Measurements from ENCODE around the gene NDUFA11.

GRCh38 chr19:5931251-5931650 lies 27.7 kb upstream of the NDUFA11 start:
- TF ChIP-seq CTCF (IDR thresholded peaks at IDR 0.05; ENCODE audit: low read depth, low read length) (no peak), POLR2A (IDR thresholded peaks at IDR 0.05; ENCODE audit: extremely low read depth, insufficient read length) (no peak)

All from NB4 (cell line).